DOHH2 (cell line): ENCODE measurements around the gene TSPAN11.

Source experiments
- CTCF ChIP-seq: fragments of 200-600 bp; sonication (generic); IDR thresholded peaks from one replicate; pipeline ENCODE4 v1.5.1; 2014; ENCODE audit warnings: antibody characterized with exemption, mild to moderate bottlenecking, low read depth, low read length; ENCODE audit not compliant: poor library complexity, severe bottlenecking
- EZH2phosphoT487 ChIP-seq: fragments of 200-600 bp; sonication (generic); IDR thresholded peaks from 2 replicates; pipeline ENCODE4 v1.6.1; 2017; ENCODE audit warnings: borderline replicate concordance, mild to moderate bottlenecking, antibody characterized with exemption, low read length, moderate library complexity, mixed read lengths

- no peak for TF ChIP-seq CTCF
- no peak for TF ChIP-seq EZH2phosphoT487
Measured at GRCh38 chr12:30925607-30926242, 823 bp upstream of the TSPAN11 start.
